Endothelial cell of umbilical vein (primary cell): Measurements from ENCODE around the gene CLRN1. TPM values are rescaled to one million over a fixed set of nuclear protein-coding genes. Genes with fewer than 3 reads are reported as not detected.

Experiments used
- BruUV-seq: library from RNA; stranded (reverse); fragments of 400-500 nt; replicated peaks from 2 replicates; lab custom pipeline; 2021; lab: Mats Ljungman, UMichigan
- CTCF ChIA-PET: fragments of 300-600, 350-600 bp; sonication (Branson Sonifier 250); formaldehyde crosslinking; loops from one replicate; lab custom pipeline; 2021; ENCODE audit warnings: antibody characterized with exemption, inconsistent platforms; lab: Charles Lee
- POLR2A ChIA-PET: fragments of 300-600, 350-600 bp; sonication (Branson Sonifier 250); formaldehyde crosslinking; loops from one replicate; lab custom pipeline; 2021; ENCODE audit warnings: antibody characterized with exemption, inconsistent platforms; lab: Charles Lee
- DNase-seq: peaks from one replicate; pipeline ENCODE4 v3.0.0-alpha.2; 2011; ENCODE audit warnings: low read depth, low spot score
- FAIRE-seq: peaks from 2 replicates; lab custom pipeline; 2011; peaks lifted over from hg19 to GRCh38; lab: Jason Lieb, UNC
- H2AFZ ChIP-seq: 2 replicates; pipeline ENCODE4 v1.6.0; 2012; ENCODE audit warnings: low read depth, low read length, control low read depth, inconsistent platforms
- H3K27ac ChIP-seq: 2 replicates; pipeline ENCODE4 v1.5.1; 2011; ENCODE audit warnings: low read depth, mild to moderate bottlenecking, control low read depth, low read length, moderate library complexity; ENCODE audit not compliant: insufficient read depth
- H3K27me3 ChIP-seq, 2 experiments: 2 replicates each; pipeline versions ENCODE4 v1.6.0 to v1.6.1; 2011; ENCODE audit warnings: low read length in 2 of 2, mixed read lengths in 1 of 2; ENCODE audit not compliant: control insufficient read depth in 2 of 2, insufficient read depth in 2 of 2
- H3K36me3 ChIP-seq, 2 experiments: 2 replicates in 1 of 2; 3 replicates in 1 of 2; pipeline ENCODE4 v1.5.1; 2011; ENCODE audit warnings: low read length in 2 of 2, mild to moderate bottlenecking in 1 of 2, moderate library complexity in 1 of 2; ENCODE audit not compliant: control insufficient read depth in 2 of 2, insufficient read depth in 2 of 2; ENCODE audit errors: extremely low read depth in 1 of 2
- H3K4me1 ChIP-seq: 3 replicates; pipeline ENCODE4 v1.5.1; 2011; ENCODE audit warnings: mild to moderate bottlenecking, low read length; ENCODE audit not compliant: control insufficient read depth, insufficient read depth; ENCODE audit errors: extremely low read depth
- H3K4me2 ChIP-seq: 2 replicates; pipeline ENCODE4 v1.6.1; 2011; ENCODE audit warnings: low read length, control low read depth, mixed read lengths; ENCODE audit not compliant: insufficient read depth
- H3K4me3 ChIP-seq, 3 experiments: fragments of 200-600 bp in 1 of 3; sonication (generic), shearing (Covaris generic) in 1 of 3; replicated peaks in 1 of 3; 2 replicates each; pipeline ENCODE4 v1.5.1; 2011 to 2016; ENCODE audit warnings: control low read depth in 3 of 3, low read length in 3 of 3, mild to moderate bottlenecking in 2 of 3, inconsistent platforms in 1 of 3, low read depth in 1 of 3, moderate library complexity in 1 of 3; ENCODE audit not compliant: insufficient read depth in 1 of 3
- H3K79me2 ChIP-seq: 2 replicates; pipeline ENCODE4 v1.6.0; 2012; ENCODE audit warnings: low read length, inconsistent platforms; ENCODE audit not compliant: control insufficient read depth, insufficient read depth
- H3K9ac ChIP-seq: replicated peaks from 2 replicates; pipeline ENCODE3; 2011; ENCODE audit warnings: low read length, control low read depth; ENCODE audit not compliant: insufficient read depth; ENCODE audit errors: extremely low read depth
- H3K9me1 ChIP-seq: replicated peaks from 3 replicates; pipeline ENCODE4 v1.6.0; 2011; ENCODE audit warnings: mild to moderate bottlenecking, low read length; ENCODE audit not compliant: control insufficient read depth, insufficient read depth; ENCODE audit errors: extremely low read depth
- H3K9me3 ChIP-seq: replicated peaks from 2 replicates; pipeline ENCODE4 v1.5.1; 2012; ENCODE audit warnings: low read length, inconsistent platforms; ENCODE audit not compliant: control insufficient read depth, insufficient read depth
- H4K20me1 ChIP-seq: replicated peaks from 2 replicates; pipeline ENCODE3; 2011; ENCODE audit warnings: mild to moderate bottlenecking, low read length; ENCODE audit not compliant: control insufficient read depth, insufficient read depth; ENCODE audit errors: extremely low read depth
- EZH2 ChIP-seq: IDR thresholded peaks from 2 replicates; pipeline ENCODE4 v1.6.1; 2012; ENCODE audit warnings: borderline replicate concordance, low read depth, mild to moderate bottlenecking, moderate library complexity, low read length, inconsistent platforms; ENCODE audit not compliant: severe bottlenecking
- FOS ChIP-seq: IDR thresholded peaks from 2 replicates; pipeline ENCODE4 v1.6.1; 2011; ENCODE audit warnings: mild to moderate bottlenecking, low read length, moderate library complexity, borderline replicate concordance; ENCODE audit not compliant: insufficient read depth
- GATA2 ChIP-seq: IDR thresholded peaks from 2 replicates; pipeline ENCODE4 v1.7.0; 2011; ENCODE audit warnings: low read depth, mild to moderate bottlenecking, moderate library complexity, mixed read lengths, low read length; ENCODE audit not compliant: insufficient read length, insufficient read depth
- JUN ChIP-seq: IDR thresholded peaks from 2 replicates; pipeline ENCODE4 v1.6.1; 2011; ENCODE audit warnings: borderline replicate concordance, low read depth; ENCODE audit not compliant: insufficient read length, insufficient read depth
- MAX ChIP-seq: IDR thresholded peaks from 2 replicates; pipeline ENCODE4 v1.6.1; 2011; ENCODE audit not compliant: insufficient read depth, insufficient read length
- MYC ChIP-seq: IDR thresholded peaks from one replicate; pipeline ENCODE4 v1.6.1; 2011; ENCODE audit warnings: mild to moderate bottlenecking, low read depth, low read length
- POLR2A ChIP-seq: IDR thresholded peaks from 2 replicates; pipeline ENCODE4 v1.6.1; 2012; ENCODE audit warnings: low read depth, mild to moderate bottlenecking, control low read depth, low read length
- POLR2AphosphoS5 ChIP-seq: IDR thresholded peaks from 2 replicates; pipeline ENCODE4 v1.6.1; 2012; ENCODE audit warnings: low read depth, mild to moderate bottlenecking, control low read depth, low read length, moderate library complexity; ENCODE audit not compliant: insufficient read depth
- dilution Hi-C: fragments of 300-500 bp; cut with MboI; formaldehyde crosslinking; loops from one replicate; pipeline ENCODE4 v1.15.0; 2019; ENCODE audit warnings: low sequenced_read_pairs; ENCODE audit not compliant: extremely low pct_ligation_motif_present
- intact Hi-C: fragments of 100-400 bp; cut with micrococcal nuclease; formaldehyde crosslinking; loops from one replicate; pipeline ENCODE4 v1.10.0; 2022
- polyA plus RNA-seq, 4 experiments: library from polyadenylated mRNA; depleted of rRNA in 3 of 4; stranded (reverse) in 3 of 4; unstranded in 1 of 4; fragments of >200 nt; gene quantifications; 2 replicates each; pipeline versions ENCODE4 v1.2.1 to v1.2.3, GENCODE V29; 2011 to 2012; ENCODE audit warnings: missing spikeins in 1 of 4
- total RNA-seq: library from RNA; stranded (reverse); gene quantifications from 2 replicates; pipeline ENCODE4 v1.2.3, GENCODE V29; 2021
- TF ChIP-seq, protein P1 (sequence below), 2 donors: IDR thresholded peaks; 1 replicate in 1 of 2; 2 replicates in 1 of 2; pipeline ENCODE4 v1.5.1; 2011; ENCODE audit warnings: low read length in 2 of 2, mild to moderate bottlenecking in 2 of 2, moderate library complexity in 2 of 2, control low read depth in 1 of 2, inconsistent platforms in 1 of 2, low read depth in 1 of 2; ENCODE audit not compliant: insufficient read depth in 1 of 2; ENCODE audit errors: extremely low read depth in 1 of 2

Gene CLRN1
- total and polyA plus RNA-seq, 2 donors (not counting 3 experiments of a cell fraction or from before 2014, with no cell fraction given), result not detected

- Histone ChIP-seq H3K79me2 (no peaks in the 10 kb centered on the region), H3K9ac (no peak overlapping the region), H3K27ac (no peak overlapping the region), H3K4me2 (no peak overlapping the region), H3K36me3 (no peaks in the 10 kb centered on the region), H2AFZ (no peak overlapping the region), H3K9me1 (no peaks in the 10 kb centered on the region), H4K20me1 (no peaks in the 10 kb centered on the region), H3K27me3 (peaks cover 5 to 13% of the 10 kb centered on the region in 2 experiments), H3K9me3 (no peaks in the 10 kb centered on the region), H3K4me3 (no peak overlapping the region), H3K4me1 (peaks cover 6% of the 10 kb centered on the region)
- FAIRE-seq, result no peak
- dilution Hi-C loops (no loop called here), intact Hi-C loops (loop anchor here (5.0 kb wide), 1 partner anchor 75 kb away; the partner anchor contains the start of gene MED12L)
- ChIA-PET CTCF (no interaction called here), POLR2A (no interaction called here)
- DNase-seq, result no peak
- no TSS peak for BruUV-seq
- TF ChIP-seq, protein P1, sequence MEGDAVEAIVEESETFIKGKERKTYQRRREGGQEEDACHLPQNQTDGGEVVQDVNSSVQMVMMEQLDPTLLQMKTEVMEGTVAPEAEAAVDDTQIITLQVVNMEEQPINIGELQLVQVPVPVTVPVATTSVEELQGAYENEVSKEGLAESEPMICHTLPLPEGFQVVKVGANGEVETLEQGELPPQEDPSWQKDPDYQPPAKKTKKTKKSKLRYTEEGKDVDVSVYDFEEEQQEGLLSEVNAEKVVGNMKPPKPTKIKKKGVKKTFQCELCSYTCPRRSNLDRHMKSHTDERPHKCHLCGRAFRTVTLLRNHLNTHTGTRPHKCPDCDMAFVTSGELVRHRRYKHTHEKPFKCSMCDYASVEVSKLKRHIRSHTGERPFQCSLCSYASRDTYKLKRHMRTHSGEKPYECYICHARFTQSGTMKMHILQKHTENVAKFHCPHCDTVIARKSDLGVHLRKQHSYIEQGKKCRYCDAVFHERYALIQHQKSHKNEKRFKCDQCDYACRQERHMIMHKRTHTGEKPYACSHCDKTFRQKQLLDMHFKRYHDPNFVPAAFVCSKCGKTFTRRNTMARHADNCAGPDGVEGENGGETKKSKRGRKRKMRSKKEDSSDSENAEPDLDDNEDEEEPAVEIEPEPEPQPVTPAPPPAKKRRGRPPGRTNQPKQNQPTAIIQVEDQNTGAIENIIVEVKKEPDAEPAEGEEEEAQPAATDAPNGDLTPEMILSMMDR (IDR thresholded peaks at IDR 0.05; ENCODE audit: extremely low read depth in 1 of 2, insufficient read depth in 1 of 2, low read depth in 1 of 2, low read length in 2 of 2), result no peak
- no peak for TF ChIP-seq JUN
- TF ChIP-seq FOS, result no peak
- TF ChIP-seq GATA2, result no peak
- TF ChIP-seq POLR2A, result no peak
- no peak for TF ChIP-seq EZH2
- no peak for TF ChIP-seq POLR2AphosphoS5
- TF ChIP-seq MAX, result no peak
- no peak for TF ChIP-seq MYC
These were observed 40.2 kb upstream of the CLRN1 start for GRCh38 chr3:151012753-151013152.
